HG02798 (cell line): ENCODE results near the gene PGPEP1.

Source experiments
- ATAC-seq: cut with Tn5 transposase; IDR thresholded peaks from one replicate; pipeline ENCODE4 v1.9.1; 2021; ENCODE audit warnings: mild to moderate bottlenecking; ENCODE audit not compliant: unreplicated experiment, poor library complexity

The PGPEP1 gene, protein sequence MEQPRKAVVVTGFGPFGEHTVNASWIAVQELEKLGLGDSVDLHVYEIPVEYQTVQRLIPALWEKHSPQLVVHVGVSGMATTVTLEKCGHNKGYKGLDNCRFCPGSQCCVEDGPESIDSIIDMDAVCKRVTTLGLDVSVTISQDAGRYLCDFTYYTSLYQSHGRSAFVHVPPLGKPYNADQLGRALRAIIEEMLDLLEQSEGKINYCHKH

DNA sequence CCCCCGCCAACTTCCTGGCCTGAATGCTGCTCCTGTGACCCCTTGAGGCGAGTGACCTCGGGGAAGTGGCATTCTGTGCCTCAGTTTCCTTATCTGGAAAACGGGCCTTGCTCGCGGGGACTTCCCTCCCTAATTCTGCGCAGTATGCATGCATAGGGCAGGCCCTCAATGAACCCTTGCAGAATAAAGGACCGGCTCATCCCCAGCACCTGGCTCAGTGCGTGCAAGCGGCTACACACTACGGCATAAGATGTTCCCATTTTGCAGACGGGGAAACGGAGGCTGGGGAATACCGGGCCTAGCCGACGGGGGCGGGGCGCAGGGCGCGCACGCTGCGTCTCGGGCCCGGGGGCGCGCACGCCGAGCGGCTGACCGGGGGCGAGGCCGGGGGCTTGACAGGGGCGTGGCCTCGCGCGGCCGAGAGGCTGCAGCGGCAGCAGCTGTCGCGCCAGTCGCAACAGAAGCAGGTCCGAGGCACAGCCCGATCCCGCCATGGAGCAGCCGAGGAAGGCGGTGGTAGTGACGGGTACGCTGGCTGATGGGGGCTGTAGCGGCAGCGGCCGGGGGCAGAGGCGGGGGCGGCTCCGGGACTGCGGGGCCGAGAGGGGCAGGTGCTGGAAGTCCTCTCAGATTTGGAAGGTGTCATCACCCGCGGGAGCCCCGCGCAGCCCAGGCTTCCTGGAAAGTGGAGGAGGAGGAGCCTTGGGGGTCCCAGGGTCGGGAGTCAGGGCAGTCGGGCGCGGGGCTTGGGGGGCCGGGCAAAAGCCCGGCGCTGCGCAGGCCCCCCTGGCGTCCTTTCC is at the start of gene PGPEP1:
PGPEP1 (plus strand) TSS at position 409 of the 800 bp plus-strand sequence; CDS start at position 493, 84 bp downstream.
- ATAC-seq: peak; percentile 75

DNA sequence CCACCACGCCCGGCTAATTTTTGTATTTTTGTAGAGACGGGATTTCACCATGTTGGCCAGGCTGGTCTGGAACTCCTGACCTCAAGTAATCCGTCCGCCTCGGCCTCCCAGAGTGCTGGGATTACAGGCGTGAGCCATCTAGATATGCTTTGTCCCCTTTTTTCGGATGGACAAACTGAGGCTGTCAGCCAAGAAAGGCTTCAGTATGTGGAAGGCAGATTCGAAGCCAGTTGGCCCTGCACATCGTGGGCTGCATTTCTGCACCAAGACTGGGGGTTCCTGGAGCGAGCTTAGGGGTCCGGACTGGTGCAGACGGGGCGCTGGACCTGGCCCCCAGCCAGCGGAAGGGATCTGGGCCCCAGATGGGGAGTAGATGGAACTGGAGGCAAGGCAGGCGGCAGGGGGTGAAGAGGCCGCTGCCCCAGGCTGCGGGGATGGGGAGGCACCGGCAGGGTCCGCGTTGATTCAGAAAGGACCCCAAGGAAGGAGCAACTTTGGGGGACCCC is 49.3 kb upstream of the PGPEP1 start:
- no peak for ATAC-seq

DNA sequence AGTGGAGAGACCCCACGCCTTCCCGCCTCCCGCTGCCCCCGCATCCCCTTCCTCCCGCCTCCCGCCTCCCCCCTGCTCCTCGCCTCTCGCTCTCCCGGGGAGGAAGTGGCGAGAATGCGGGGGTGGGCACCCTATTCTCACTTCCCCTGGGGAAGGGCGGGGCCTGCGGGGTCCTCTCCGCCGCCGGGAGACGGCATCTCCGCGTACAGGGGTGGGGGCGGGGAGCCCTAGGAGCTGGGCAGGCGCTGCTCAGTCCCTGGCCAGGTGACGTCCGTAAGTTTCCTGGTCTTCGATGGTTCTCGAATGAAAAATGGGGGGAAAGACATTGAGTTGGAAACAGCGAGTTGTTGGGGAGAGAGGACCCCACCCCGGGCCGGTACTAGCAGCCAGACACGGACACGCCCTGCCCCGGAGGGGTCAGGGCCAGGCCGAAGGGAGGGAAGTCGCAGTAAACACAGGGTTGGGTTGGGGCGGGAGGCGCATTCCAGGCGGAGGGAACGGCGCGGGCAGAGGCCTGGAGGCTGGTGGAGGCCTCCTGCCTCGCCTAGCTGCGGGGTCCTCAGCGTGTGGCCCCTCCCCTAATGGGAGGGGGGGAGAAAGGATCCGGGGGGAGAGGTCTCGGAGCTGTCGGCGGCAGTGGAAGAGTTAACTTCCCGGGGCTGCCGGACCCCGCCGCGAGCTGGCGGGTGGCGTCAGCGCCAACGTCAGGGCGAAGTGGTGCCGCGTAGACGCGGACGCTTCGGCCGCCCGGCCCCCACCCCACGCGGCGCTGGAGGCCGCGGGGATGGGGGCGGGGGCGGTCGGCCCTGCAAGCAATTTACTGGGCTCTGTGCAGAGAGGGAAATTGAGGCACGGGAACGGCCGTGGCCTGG is 48.6 kb upstream of the PGPEP1 start:
- ATAC-seq: peak; percentile 62

DNA sequence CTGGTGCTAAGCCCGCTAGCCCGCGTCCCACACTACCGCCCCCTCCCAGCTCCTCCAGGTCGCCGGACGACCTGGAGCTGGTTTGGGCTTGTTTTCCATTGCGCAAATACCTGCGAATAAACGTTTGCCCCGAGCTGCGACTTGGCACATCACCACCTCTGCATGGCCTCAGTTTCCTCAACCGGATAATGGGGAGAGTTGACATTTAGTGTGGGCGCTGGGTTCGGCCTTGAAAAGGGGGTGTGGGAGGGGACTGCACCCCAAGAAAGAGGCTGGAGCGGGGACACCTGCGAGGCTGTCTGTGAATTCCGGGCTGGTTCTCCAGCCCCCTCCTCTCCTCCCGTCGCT is 48.0 kb upstream of the PGPEP1 start:
- no peak for ATAC-seq

GRCh38 chr19:18292810-18293641 is 47.4 kb upstream of the PGPEP1 start:
- no peak for ATAC-seq

DNA sequence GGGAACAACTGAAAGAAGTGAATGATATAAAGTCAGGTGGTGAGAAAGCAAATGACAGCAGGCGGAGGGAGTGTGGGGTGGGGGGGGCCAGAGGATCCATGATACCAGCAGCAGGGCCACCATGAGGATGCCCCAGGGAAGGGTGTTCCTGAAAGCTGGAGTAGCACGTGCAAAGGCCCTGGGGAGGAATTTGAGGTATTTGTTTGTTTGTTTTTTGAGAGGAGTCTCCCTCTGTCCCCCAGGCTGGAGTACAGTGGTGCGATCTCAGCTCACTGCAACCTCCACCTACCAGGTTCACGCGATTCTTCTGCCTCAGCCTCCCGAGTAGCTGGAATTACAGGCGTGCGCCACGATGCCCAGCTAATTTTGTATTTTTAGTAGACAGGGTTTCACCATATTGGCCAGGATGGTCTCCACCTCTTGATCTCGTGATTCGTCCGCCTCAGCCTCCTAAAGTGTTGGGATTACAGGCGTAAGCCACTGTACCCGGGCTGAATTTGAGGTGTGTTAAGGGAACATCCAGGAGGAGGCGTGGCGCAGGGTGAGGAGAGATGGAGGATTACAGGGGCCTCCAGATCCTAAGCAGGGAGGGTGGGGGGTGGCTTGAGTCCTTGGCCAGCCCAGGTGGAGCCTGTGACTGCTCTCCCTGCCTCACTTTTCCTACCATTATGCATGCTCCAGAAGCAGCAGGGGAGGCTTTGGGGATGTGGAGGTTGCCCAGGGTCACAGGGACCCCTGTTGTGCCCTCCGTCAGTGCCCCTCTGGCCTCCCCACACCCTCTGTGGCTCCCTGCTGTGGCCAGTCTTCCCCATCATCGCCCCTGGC is 46.5 kb upstream of the PGPEP1 start:
- no peak for ATAC-seq

GRCh38 chr19:18294467-18294864 is 45.9 kb upstream of the PGPEP1 start:
- ATAC-seq: no peak

DNA sequence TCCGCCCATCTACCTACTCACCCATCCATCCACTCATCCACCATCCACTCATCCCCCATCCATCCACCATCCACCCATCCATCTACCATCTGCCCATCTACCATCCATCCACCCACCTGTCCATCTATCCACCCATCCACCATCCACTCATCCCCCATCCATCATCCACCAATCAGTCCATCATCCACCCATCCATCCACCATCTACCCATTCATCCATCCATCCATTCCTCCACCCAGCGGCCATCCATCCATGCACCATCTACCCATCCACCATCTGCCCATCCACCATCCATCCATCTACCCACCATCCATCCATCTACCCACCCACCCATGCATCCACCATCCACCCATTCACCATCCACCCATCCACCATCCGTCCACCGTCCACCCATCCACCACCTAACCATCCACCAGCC is 45.4 kb upstream of the PGPEP1 start:
- no peak for ATAC-seq

- no peak for ATAC-seq
Measured at GRCh38 chr19:18297308-18297707, 43.1 kb upstream of the PGPEP1 start.

GRCh38 chr19:18298601-18299000 is 41.8 kb upstream of the PGPEP1 start:
- ATAC-seq: no peak

GRCh38 chr19:18299654-18300053 is 40.7 kb upstream of the PGPEP1 start:
- ATAC-seq: no peak

DNA sequence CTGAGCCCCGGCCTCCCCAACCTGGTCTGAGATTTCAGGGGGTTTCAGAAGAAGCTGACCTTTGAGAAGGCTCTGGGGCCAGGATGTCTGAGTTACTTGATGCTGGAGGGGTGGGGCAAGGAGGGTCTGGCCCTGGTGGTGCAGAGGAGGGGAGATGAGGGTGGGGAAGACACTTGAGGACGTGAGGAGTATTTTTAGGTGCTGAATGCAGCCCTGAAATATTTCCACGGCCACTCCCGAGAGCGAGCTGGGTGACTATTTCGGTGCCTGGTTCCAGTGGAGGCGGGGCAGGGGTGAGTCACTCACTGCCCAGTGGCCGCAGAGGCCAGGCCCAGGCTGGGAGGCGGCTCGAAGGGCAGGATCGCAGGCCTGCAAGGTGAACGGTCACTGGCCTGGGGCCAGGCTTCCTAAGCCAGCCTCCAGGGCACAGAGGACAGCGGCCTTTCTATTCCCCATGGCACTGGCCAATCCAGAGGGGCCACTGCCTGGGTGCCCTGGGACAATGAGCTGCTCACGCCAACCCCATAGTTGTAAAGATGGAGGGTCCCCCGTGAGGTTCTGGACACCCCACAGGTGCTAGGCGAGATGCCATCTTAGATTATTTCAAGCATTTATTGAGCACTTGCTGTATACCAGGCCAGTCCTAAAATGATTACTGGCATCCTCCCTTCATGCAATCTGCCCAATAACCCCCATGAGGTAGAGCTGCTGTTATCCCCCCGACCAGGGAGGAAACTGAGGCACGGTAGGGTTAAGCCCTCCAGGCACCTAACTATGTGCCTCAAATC is 39.3 kb upstream of the PGPEP1 start:
- no peak for ATAC-seq

GRCh38 chr19:18301718-18302111 is 38.7 kb upstream of the PGPEP1 start:
- ATAC-seq: no peak

DNA sequence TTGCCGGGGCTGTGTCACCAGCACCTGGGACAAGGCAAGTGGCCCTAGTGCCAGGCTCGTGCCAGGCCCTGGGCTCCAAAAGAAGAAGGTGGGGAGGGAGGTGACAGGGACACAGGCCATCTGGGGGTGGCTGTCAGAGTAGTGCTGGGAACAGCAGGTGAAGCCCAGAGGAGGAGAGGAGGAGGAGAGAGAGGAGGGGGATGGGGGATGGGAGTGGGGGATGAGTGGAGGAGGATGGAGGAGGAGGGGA is 36.3 kb upstream of the PGPEP1 start:
- ATAC-seq: no peak

DNA sequence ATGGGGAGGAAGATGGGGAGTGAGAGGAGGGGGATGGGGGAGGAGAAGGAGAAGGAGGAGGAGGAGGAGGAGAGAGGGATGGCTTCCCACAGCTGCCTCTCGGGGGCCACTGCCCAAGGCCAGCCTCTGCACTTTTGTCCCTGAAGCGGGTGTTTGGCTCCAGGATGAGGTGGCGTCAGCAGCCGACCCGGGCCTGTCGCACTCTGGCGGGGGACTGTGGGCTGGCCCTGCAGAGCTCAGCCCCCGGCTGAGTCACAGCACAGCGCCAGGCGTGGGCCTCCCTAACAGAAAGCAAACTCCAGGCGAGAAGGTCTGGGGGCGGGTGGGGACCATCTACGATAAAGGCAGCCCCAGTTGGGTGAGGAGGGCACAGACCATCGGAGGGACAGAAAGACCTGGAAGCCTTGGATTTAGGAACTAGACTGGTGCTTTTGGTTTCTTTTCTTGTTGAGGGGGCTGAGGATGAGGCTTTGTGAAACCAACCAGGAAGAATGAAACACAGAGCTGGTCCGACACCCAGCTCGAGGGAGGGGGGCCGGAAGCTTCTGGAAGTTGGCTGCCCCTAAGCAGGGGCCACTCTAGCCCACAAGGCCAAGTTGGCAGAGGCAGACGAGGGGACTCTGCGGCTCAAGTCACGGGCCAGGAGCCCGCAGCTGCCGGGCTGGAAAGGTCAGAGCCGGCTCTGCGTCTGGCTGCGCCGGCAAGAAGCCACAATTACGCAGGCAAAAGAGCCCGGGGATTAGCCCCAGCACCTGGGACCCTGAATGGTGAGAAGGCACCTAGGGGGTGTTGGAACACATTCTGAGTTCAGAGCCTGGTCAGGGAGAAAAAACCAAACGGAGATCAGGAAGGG is 35.7 kb upstream of the PGPEP1 start:
- peak; percentile 40 for ATAC-seq

DNA sequence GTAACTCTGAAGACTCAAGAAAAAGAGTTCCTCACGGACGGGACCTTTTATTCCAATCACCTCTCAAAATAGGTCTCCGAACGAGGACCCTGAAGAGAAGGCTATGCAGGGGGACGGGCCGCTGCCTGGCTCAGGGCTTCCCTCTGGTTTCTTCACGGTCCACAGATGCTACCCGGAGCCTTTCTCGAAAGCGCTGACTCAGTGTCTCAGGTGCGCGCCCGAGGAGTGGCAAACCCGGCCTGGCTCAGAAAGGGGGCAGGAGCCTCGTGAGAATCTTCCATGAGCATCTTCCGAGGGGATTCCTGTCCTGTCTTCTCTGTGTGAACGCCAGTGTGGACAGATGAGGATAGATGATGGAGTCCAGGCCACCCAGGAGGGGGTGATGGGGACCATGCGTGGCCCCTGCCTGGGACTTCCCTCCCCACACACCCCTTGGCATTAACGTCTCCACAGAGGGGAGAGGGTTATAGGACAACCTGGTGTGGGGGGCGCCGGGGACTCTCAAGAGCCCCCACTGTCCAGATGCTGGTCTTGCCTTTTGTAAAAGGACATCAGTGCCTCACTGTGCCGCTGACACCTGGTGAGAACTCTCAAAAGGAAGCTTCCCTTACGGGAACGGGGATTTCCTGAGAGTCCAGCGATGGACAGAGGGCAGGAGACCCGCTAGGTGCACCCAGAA is 34.0 kb upstream of the PGPEP1 start:
- no peak for ATAC-seq

DNA sequence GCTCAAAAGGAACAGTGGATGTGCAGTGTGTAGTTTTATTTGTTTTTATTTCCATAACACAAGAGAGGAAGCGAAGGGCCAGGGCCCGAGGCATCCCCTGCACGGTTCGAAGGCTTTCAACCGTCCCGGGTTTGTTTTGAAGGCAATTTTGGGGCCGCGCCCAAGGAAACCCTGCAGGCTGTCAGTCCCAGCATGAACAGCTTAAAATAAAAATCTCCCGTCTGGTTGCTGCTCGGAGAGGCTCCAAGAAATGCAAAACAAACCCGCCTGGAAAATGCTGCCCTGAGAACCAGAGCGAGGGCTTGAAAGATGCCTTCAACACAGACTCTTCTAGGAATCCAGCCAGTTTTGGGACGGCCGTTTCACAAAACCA is 33.5 kb upstream of the PGPEP1 start:
- no peak for ATAC-seq
